ENCODE measurements around the gene MCRIP2.

GRCh38 chr16:647173-647902, 5.7 kb downstream of the MCRIP2 start:
- TF ChIP-seq CTCF (conservative IDR thresholded peaks at IDR 0.05) (no peak), EZH2 (IDR thresholded peaks at IDR 0.05; ENCODE audit: low read depth) (no peak)
